Right renal cortex interstitium (tissue), 3 donors: ENCODE results near the gene ETS2. TPM values are rescaled to one million over a fixed set of nuclear protein-coding genes. Genes with fewer than 3 reads are reported as not detected.
"Not testable (repeated sequence)": the region's sequence is repeated elsewhere in the genome, so short reads cannot be mapped to it uniquely, and the experiment has no call there.

Experiments
- DNase-seq, 3 donors: peaks; one replicate each; pipeline ENCODE4 v3.0.0-alpha.2; 2013; ENCODE audit warnings: low read depth in 3 of 3, low spot score in 2 of 3
- polyA plus RNA-seq, 3 donors: library from polyadenylated mRNA; unstranded; fragments of 120-200 nt; gene quantifications; one replicate each; pipeline ENCODE4 v1.2.1, GENCODE V29; 2013; ENCODE audit not compliant: insufficient read length in 3 of 3

Gene ETS2
- polyA plus RNA-seq, 3 donors, result 45.0 to 53.6 (median 46.2) TPM

GRCh38 chr21:38815060-38815405 is 9.3 kb downstream of the ETS2 start:
- DNase-seq, result no peak

GRCh38 chr21:38816400-38816977 is 10.8 kb downstream of the ETS2 start:
- no peak for DNase-seq

DNA sequence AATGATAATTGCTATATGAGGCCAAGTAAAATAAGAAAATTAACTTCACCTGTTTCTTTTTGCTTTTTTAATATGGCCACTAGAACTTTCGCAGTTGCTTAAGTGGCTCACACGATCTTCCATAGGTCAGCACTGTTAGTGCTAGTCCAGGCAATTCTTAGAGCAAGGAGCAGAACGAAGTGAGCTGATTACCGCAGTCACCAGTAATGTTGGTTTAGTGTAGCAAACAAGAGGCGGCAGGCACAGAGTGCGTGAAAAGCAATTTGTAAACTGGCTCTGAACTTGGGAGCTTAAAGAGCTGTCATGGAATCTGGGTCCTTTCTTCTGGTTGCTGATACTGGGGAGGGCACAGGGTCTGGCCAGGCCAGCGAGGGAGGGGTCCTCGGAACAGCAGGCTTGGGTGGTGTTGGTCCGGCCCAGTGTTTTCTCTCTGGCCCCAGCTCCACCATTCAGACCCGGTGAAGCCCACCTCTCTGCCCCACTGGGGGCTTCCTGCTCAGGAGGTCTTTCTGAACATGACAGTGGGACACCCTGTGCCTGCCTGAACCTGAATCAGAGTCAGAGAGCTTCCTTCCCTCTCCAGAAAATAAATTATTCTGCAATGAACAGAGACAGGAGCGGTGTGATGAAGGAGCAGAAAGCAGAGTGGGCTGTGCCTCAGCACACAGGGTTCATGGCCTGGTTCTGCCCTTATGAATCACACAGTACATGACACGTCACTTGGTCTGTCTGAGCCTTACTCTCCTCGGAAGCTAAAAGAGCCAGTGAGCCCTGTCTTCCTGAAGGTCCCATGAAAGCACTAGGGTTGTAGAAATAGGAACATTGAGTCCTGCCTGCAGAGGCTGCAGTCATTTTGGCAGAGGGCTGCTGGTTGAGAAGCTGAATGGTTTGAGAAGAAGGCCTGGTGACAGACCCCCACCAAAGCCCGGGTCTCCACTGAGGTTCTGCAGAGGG is 11.9 kb downstream of the ETS2 start:
- DNase-seq, result no peak

DNA sequence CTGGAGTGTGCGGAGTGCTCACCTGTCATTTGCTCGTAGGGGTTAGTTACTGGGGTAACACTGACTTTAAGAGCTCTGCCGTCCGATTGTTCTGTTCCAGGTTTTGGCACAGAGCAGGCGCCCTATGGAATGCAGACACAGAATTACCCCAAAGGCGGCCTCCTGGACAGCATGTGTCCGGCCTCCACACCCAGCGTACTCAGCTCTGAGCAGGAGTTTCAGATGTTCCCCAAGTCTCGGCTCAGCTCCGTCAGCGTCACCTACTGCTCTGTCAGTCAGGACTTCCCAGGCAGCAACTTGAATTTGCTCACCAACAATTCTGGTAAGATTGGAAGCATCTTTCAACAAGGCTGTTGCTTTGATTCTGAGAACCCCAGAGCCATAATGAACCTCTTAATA is 12.6 kb downstream of the ETS2 start:
- no peak for DNase-seq

DNA sequence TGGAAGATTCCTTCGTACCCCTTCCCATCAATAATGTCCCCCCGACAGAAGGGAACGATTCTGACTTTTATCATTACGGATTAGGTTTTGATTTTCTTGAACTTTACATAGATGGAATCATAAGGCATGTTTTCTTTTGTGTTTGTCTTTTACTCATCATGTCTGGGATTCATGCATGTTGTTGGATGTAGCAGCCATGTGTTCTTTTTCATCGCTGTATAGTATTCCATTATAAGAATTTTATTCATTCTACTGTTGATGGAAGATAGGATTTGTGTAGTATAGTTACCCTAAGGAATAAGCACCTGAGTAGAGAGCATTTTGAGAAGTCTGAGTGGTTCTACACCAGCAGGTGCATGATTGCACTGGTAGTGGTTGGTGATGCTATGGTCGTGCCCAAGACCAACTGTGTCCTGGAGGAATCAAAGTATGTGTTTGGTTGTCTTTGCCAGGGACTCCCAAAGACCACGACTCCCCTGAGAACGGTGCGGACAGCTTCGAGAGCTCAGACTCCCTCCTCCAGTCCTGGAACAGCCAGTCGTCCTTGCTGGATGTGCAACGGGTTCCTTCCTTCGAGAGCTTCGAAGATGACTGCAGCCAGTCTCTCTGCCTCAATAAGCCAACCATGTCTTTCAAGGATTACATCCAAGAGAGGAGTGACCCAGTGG is 13.5 kb downstream of the ETS2 start:
- no peak for DNase-seq

GRCh38 chr21:38819719-38820159 is 14.0 kb downstream of the ETS2 start:
- DNase-seq, result no peak

DNA sequence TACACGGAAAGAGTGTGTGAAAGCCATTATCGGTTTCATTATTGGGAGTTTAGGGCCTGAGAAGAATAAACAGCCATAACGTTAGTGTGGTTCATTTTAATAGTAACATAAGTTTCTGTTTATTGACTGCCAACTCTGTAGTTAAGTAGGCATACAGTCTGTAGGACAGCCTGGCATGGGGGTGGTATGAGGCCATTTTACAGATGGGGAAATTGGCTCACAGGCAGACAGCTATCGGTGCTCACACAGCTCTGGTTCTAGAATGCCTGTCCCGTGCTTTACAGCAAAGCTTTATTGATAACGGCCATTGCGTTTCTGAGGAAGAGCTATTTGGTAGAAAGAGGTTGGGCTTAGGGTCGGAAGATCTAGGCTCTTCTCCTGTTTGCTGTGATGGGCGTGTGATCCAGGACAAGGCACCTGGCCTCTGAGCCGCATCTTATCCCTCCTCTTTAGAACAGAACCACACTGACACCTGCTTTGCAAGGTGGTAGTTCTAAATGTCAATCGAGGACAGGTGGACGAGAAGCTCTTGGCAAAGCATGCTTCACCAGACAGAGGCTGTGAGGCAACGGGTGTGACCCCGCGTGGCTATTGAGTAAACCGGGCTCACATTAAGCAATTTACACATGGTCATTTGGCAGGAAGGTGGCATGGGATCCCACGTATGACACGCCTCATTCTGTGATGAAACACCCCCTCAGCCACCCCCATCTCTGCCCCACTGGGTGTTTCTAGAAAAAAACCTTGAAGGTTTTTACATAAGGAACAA is 14.9 kb downstream of the ETS2 start:
- DNase-seq, result no peak

- DNase-seq, result no peak
Observed at GRCh38 chr21:38821248-38821647, 15.5 kb downstream of the ETS2 start.

DNA sequence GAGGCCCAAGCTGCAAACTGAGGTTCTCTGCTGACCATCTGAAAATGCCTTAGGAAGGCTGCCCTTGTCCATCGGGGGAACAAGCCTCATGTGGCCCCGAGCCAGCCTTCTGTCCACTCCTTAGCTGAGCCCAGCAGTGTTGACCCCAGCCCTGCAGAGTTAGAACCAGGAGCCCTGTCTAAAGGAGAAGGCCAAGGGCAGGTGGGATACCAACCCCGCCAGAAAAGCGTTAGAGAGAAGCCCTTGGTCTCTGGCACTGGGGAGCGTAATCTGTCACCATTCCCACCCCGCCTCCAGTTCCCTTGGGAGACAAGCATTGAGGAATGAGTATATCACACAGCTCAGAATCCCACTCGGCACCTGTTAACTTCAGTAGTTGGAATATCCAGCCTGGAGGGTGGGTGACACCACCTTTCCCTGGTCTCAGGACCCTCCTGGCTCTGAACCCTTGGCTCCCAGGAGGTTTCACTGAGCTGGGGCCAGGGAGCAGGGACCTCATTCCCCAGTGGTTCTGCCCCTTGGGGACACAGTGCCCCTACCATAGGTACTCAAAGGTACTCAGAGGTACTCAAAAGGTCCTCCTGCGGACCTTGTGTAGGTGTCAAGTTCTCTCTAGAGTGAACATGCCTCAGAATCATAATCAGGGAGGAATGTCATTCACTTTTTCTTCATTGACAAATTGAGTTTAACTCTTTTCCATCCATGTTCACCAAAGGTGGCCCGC is 16.4 kb downstream of the ETS2 start:
- no peak for DNase-seq

DNA sequence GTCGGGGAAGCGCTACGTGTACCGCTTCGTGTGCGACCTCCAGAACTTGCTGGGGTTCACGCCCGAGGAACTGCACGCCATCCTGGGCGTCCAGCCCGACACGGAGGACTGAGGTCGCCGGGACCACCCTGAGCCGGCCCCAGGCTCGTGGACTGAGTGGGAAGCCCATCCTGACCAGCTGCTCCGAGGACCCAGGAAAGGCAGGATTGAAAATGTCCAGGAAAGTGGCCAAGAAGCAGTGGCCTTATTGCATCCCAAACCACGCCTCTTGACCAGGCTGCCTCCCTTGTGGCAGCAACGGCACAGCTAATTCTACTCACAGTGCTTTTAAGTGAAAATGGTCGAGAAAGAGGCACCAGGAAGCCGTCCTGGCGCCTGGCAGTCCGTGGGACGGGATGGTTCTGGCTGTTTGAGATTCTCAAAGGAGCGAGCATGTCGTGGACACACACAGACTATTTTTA is 17.1 kb downstream of the ETS2 start:
- no peak for DNase-seq

GRCh38 chr21:38823737-38824123 is 18.0 kb downstream of the ETS2 start:
- DNase-seq, result no peak

- no peak for DNase-seq
Observed at GRCh38 chr21:38824124-38824822, 18.5 kb downstream of the ETS2 start.

DNA sequence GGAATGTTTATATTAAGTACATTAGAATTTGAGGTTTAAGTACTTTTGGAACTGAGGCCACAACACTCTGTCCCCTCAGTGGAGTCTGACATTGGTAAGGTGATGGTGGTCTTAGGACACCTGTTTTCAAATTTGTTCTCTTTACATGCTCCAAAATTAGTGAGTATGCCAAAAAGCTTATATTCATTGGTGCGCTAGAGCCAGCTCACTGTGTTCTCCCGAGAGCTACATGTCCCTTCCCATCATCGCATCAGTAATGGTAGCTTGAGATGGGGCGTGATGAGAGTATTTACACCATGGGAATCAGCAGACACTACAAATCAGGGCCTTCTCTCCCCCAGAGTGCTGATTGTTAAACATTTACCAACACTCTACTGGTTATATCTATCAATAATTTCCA is 19.5 kb downstream of the ETS2 start:
- DNase-seq, result no peak

- DNase-seq, result no peak
Observed at GRCh38 chr21:38825921-38826320, 20.2 kb downstream of the ETS2 start.

- not testable (repeated sequence) for DNase-seq
Observed at GRCh38 chr21:38828111-38828510, 22.4 kb downstream of the ETS2 start.

DNA sequence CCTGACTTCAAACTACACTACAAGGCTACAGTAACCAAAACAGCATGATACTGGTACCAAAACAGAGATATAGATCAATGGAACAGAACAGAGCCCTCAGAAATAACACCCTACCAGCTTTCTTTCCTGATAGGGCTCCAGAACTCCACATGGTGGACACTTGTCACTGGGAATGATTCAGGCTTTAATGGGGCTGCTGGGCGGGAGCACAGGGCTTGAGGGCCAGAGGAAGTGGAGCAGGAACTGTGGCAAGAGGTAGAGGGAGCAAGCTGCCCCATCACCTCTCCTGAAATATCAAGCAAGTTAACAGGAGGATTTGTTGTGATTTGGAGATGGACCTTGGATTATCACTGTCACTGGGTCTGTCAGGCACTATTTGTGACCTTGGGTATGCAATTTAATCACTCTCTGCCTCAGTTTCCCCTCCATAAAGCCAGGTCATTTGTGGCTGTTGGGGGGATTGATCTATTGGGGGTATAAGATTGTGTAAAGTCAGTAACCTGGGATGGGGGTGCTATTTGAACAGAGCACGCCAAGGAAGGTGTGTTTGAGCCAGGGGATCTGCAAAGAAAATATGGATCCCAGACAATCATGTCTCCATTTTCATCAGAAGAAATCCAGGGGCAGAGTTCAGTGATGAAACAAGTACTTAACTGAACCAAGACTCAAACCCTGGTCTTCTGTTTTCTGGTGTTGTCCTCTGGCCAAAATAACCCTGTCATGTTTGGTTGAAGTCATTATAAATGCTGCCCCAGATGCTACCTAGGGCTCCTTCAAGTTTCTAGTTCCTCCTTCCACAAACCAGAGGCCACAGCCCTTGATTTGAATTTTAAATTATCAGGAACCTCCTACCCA is 25.2 kb downstream of the ETS2 start:
- no peak for DNase-seq

DNA sequence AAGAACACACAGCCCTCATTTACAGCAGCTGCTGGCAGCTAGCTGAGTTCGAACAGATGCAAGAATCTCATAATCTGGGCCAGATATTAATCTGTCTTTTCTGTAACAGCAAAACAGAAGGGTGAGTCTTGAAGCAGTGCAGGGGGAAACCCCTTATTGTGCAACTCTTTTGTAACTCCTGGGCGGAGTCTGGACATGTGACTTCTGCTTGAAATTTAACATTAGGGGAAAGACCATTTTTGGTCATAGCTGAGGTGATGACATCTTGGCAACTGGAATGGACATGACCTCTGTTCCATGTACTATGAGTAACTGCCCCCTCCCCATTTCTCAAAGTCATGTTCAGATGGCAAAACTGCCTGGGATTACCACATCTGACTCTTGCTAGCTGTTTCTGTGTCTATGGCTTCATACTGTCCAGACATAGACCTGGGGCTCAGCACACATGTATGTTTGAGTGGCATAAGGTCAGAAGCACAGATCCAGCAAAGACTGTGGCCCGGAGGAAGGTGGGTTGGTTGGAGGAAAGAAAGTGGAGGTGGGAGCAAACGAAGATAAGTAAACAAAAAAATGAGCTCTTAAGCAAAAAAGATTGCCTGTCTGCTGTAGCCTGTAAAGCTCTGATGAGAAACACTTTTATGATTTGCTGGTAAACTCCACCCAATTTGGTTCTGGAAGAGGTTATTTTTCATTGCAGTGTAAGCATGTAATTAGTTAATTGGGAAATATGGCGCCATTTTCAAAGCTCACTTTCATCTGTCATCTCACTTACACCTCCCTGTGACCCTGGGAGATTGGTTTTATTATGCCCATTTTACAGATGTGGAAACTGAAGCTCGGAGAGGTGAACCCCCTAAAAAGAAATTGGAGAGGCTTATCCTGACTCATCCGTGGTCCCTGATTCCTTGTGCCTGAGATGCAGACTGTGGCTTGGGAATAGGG is 26.1 kb downstream of the ETS2 start:
- DNase-seq, result no peak

GRCh38 chr21:38832664-38833063 is 26.9 kb downstream of the ETS2 start:
- no peak for DNase-seq
